Nephron progenitor cell (in vitro differentiated cells): Measurements from ENCODE around the gene RFX1.

Source experiments
- DNase-seq: peaks from one replicate; pipeline ENCODE4 v3.0.0; 2021
- H3K27ac Mint-ChIP-seq: 2 replicates; pipeline ENCODE4 v1.8.0; 2021; ENCODE audit warnings: mild to moderate bottlenecking, moderate library complexity, mixed read lengths
- H3K27me3 Mint-ChIP-seq: 2 replicates; pipeline ENCODE4 v1.8.0; 2021; ENCODE audit warnings: mild to moderate bottlenecking, low read depth, mixed read lengths; ENCODE audit not compliant: poor library complexity
- H3K36me3 Mint-ChIP-seq: 2 replicates; pipeline ENCODE4 v1.8.0; 2021; ENCODE audit warnings: low read depth, mixed read lengths
- H3K4me1 Mint-ChIP-seq: 2 replicates; pipeline ENCODE4 v1.8.0; 2021; ENCODE audit warnings: mixed read lengths
- H3K4me3 Mint-ChIP-seq: 2 replicates; pipeline ENCODE4 v1.8.0; 2021; ENCODE audit warnings: mild to moderate bottlenecking, moderate library complexity, mixed read lengths
- H3K9me3 Mint-ChIP-seq: 2 replicates; pipeline ENCODE4 v1.8.0; 2021; ENCODE audit warnings: mild to moderate bottlenecking, moderate library complexity, mixed read lengths
- TF ChIP-seq, protein P1 (sequence below): fragments of 200-600 bp; sonication (generic); IDR thresholded peaks from 2 replicates; pipeline ENCODE4 v1.5.0; 2021; ENCODE audit warnings: antibody characterized with exemption

The RFX1 gene

DNA sequence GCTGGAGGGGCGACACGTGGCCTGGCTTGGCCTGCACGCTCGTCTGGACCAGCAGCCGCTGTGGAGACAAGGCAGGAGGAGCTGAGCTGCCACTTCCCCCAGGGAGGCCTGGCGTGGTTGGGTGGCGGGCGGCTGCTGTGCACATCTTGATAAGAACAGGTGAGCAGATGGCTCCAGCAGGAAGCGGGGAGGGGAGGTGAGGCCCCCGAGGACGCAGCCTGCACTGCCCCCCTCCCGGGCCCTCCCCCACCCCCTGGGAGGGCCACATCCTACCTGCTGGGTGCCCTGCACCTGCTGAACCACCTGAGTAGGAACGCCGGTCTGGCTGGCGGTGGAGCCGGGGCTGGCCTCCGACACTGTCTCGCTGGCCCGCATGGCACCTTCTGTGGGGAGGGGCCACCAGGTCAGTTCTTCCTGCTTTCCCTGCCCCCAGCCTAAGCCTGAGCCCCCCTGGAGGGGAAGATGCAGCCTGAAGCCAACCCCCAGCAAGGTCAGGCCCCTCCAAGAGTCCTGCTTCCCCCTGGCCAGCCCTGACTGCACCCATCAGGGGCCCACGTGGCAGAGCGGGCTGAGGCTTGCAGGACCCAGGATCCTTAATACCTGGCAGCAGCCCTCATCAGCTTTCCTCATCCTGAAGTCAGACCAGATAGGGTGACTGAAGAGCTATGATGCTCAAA is 22.8 kb downstream of the RFX1 start:
- no peak for DNase-seq
- TF ChIP-seq, protein P1, sequence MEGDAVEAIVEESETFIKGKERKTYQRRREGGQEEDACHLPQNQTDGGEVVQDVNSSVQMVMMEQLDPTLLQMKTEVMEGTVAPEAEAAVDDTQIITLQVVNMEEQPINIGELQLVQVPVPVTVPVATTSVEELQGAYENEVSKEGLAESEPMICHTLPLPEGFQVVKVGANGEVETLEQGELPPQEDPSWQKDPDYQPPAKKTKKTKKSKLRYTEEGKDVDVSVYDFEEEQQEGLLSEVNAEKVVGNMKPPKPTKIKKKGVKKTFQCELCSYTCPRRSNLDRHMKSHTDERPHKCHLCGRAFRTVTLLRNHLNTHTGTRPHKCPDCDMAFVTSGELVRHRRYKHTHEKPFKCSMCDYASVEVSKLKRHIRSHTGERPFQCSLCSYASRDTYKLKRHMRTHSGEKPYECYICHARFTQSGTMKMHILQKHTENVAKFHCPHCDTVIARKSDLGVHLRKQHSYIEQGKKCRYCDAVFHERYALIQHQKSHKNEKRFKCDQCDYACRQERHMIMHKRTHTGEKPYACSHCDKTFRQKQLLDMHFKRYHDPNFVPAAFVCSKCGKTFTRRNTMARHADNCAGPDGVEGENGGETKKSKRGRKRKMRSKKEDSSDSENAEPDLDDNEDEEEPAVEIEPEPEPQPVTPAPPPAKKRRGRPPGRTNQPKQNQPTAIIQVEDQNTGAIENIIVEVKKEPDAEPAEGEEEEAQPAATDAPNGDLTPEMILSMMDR: no peak
- H3K9me3 Mint-ChIP-seq: no peaks in the 10 kb centered on the region
- H3K4me3 Mint-ChIP-seq: no peak overlapping the region
- H3K27ac Mint-ChIP-seq: no peak overlapping the region
- no peaks in the 10 kb centered on the region for H3K36me3 Mint-ChIP-seq
- peaks cover 58% of the 10 kb centered on the region for H3K4me1 Mint-ChIP-seq
- no peaks in the 10 kb centered on the region for H3K27me3 Mint-ChIP-seq

DNA sequence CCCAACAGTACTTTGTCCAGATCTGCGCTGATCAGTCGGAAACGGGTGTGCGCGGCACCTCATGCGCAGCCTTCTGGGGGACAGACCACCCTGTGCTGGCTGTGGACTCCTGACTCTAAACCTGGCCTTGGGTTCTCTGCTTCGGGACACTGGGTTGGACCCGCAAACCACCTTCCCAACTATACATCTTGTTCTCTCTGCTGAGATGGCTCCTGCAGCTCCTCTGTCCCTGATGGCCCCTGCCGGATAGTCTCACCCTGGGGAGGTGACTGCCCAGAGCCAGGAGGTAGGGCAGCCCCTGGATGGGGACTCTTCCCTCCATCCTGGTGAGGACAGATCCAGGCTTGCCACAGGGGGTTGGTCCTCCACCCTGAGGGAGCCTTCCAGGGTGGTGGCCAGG is 23.3 kb downstream of the RFX1 start:
- Mint-ChIP-seq H3K27ac (no peak overlapping the region), H3K36me3 (no peaks in the 10 kb centered on the region), H3K27me3 (no peaks in the 10 kb centered on the region), H3K4me3 (no peak overlapping the region), H3K4me1 (peaks cover 54% of the 10 kb centered on the region), H3K9me3 (no peaks in the 10 kb centered on the region)
- TF ChIP-seq, protein P1: no peak
- no peak for DNase-seq

DNA sequence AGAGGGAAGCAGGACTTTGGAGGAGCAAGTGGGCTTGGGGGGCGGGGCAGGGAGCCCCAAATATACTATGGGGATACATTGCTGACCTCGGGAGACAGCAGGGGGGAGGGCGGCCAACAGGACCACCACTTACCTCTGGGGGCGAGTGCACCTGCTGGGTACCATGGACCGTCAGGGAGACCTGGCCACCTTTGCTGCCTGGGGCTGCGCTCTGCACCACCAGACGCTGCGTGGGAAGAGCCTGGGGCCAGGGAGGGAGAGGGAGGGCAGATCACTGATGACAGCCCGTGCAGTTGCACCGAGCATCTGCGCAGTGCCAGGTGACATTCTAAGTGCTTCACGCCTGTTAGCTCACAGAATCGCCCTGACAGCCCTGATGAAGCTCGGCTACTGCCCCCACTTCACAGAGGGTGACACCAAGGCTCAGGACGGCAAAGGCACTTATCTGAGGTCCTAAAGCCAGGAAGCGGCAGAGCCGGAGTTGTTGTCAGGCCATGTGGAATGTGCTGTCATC is 24.1 kb downstream of the RFX1 start:
- no peak overlapping the region for H3K4me3 Mint-ChIP-seq
- no peak overlapping the region for H3K27ac Mint-ChIP-seq

DNA sequence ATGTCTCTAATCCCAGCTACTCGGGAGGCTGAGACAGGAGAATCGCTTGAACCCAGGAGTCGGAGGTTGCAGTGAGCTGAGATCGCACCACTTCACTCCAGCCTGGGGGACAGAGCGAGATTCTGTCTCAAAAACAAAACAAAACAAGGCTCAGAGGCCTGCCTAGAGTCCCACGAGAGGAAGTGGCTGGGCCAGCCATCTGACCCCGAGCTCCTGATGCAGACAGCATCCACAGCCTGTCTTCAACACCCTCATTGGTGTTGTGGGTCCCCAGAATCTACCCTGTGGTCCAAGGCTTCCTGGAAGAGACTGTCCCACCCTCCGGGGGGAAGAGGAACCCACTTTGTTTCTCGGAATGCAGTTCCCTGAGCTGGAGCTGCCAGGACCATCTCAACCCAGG is 24.7 kb downstream of the RFX1 start:
- peaks cover 41% of the 10 kb centered on the region for H3K4me1 Mint-ChIP-seq
- H3K4me3 Mint-ChIP-seq: no peak overlapping the region
- TF ChIP-seq, protein P1: no peak
- no peaks in the 10 kb centered on the region for H3K9me3 Mint-ChIP-seq
- H3K27me3 Mint-ChIP-seq: no peaks in the 10 kb centered on the region
- no peak for DNase-seq
- H3K36me3 Mint-ChIP-seq: peaks cover 2% of the 10 kb centered on the region
- H3K27ac Mint-ChIP-seq: no peak overlapping the region

More for the DNA sequence above, 24.1 kb downstream of the RFX1 start:
- H3K27me3 Mint-ChIP-seq: no peaks in the 10 kb centered on the region
- H3K9me3 Mint-ChIP-seq: no peaks in the 10 kb centered on the region
- peaks cover 47% of the 10 kb centered on the region for H3K4me1 Mint-ChIP-seq
- no peak for DNase-seq
- TF ChIP-seq, protein P1: no peak
- H3K36me3 Mint-ChIP-seq: no peaks in the 10 kb centered on the region

DNA sequence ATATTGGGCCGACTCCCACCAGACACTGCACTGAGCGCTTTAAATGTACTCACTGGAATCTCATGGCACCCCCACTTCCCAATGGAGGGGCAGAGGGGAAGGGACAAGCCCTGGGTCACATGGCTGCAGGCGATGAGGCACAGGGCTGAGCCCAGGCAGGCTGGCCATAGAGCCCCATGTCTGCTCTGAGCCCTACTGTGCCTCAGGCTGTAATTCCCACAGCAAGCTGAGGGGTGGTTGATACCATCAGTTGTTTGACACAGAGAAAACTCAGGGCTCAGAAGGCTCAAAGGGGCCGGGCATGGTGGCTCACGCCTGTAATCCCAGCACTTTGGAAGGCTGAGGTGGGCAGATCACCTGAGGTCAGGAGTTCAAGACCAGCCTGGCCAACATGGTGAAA is 25.1 kb downstream of the RFX1 start:
- Mint-ChIP-seq H3K27me3 (no peaks in the 10 kb centered on the region), H3K4me1 (peaks cover 37% of the 10 kb centered on the region), H3K4me3 (no peak overlapping the region), H3K36me3 (peaks cover 7% of the 10 kb centered on the region), H3K27ac (no peak overlapping the region), H3K9me3 (no peaks in the 10 kb centered on the region)
- TF ChIP-seq, protein P1: no peak
- DNase-seq: no peak

DNA sequence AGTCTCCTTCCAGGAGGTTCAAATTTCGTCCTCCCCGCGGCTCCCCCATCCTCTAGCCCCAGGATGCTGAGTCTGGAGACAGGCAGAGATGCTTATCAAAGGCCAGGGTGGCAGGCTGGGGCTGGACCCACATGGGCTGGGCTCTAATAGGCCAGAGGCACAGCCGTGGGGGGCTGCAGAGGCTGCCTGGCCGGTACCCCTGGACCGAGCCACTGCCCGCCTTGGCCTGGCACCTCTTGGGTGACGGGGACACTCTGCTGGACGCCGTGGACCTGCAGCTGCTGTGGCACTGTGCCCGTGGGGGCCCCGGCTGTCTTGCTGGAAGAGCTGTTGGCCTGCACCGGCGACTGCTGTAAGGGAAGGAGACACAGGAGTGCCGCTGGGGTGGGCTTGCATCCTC is 25.8 kb downstream of the RFX1 start:
- H3K27me3 Mint-ChIP-seq: no peaks in the 10 kb centered on the region
- H3K9me3 Mint-ChIP-seq: no peaks in the 10 kb centered on the region
- no peak for DNase-seq
- peaks cover 14% of the 10 kb centered on the region for H3K36me3 Mint-ChIP-seq
- peaks cover 37% of the 10 kb centered on the region for H3K4me1 Mint-ChIP-seq
- TF ChIP-seq, protein P1: no peak
- H3K4me3 Mint-ChIP-seq: no peak overlapping the region
- H3K27ac Mint-ChIP-seq: no peak overlapping the region
